Measurements from ENCODE around the gene CFAP107.

DNA sequence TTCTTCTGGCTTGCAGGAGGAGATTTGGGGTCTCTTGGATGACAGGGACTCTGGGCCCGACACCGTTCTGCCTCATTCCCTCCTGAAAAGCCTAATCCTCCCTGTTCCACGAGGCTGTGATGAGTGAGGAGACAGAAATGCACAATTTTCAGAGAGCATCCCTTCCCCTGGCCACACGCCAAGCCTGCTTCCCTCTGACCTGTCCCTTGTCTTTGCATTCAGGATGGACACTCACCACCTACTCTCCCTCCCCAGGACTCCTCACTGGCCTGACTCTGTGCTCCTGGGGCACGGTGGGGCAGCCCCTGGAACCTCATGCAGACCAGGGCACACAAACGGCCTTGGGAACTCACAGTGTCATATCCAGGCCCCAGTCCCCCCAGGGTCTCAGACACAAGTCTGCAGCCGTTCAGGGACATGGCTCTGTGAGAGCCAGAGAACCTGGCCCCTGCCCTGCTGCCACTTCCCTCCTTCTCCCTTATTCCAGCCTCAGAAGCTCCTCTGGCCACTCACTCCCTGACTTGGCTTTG is 24.0 kb downstream of the CFAP107 start:
- TF ChIP-seq, protein P1, sequence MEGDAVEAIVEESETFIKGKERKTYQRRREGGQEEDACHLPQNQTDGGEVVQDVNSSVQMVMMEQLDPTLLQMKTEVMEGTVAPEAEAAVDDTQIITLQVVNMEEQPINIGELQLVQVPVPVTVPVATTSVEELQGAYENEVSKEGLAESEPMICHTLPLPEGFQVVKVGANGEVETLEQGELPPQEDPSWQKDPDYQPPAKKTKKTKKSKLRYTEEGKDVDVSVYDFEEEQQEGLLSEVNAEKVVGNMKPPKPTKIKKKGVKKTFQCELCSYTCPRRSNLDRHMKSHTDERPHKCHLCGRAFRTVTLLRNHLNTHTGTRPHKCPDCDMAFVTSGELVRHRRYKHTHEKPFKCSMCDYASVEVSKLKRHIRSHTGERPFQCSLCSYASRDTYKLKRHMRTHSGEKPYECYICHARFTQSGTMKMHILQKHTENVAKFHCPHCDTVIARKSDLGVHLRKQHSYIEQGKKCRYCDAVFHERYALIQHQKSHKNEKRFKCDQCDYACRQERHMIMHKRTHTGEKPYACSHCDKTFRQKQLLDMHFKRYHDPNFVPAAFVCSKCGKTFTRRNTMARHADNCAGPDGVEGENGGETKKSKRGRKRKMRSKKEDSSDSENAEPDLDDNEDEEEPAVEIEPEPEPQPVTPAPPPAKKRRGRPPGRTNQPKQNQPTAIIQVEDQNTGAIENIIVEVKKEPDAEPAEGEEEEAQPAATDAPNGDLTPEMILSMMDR (conservative IDR thresholded peaks at IDR 0.05; ENCODE audit: low read depth, low read length) = no peak
- TF ChIP-seq POLR2A (IDR thresholded peaks at IDR 0.05; ENCODE audit: low read depth, low read length) (no peak), CEBPB (IDR thresholded peaks at IDR 0.05; ENCODE audit: low read depth, low read length) (no peak), MAZ (IDR thresholded peaks at IDR 0.05; ENCODE audit: borderline replicate concordance, low read depth, low read length) (no peak), RAD21 (IDR thresholded peaks at IDR 0.05; ENCODE audit: low read length) (no peak), RFX5 (IDR thresholded peaks at IDR 0.05; ENCODE audit: low read depth, low read length) (no peak)
- TF ChIP-seq, protein P2, sequence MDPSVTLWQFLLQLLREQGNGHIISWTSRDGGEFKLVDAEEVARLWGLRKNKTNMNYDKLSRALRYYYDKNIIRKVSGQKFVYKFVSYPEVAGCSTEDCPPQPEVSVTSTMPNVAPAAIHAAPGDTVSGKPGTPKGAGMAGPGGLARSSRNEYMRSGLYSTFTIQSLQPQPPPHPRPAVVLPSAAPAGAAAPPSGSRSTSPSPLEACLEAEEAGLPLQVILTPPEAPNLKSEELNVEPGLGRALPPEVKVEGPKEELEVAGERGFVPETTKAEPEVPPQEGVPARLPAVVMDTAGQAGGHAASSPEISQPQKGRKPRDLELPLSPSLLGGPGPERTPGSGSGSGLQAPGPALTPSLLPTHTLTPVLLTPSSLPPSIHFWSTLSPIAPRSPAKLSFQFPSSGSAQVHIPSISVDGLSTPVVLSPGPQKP (IDR thresholded peaks at IDR 0.05; ENCODE audit: borderline replicate concordance, low read depth, low read length) = no peak

All from IMR-90 (cell line).